ENCODE data around the gene GTF3C2.

DNA sequence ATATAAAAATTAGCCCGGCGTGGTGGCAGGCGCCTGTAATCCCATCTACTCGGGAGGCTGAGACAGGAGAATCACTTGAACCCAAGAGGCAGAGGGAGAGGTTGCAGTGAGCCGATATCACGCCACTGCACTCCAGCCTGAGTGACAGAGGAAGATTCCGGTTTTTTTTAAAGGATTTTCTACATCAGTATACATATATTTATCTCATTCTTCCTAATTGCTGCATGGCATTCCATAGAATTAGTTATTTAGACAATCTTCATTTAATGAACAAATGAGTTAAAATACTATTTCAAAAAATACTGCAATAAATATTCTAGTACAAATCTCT lies 2.0 kb downstream of the GTF3C2 start:
- TF ChIP-seq POLR2A (IDR thresholded peaks at IDR 0.05) (no peak), CTCF (IDR thresholded peaks at IDR 0.05) (no peak)

Data from heart left ventricle (tissue), 13 donors.